Measurements from ENCODE around the gene TBCD.

The TBCD gene

DNA sequence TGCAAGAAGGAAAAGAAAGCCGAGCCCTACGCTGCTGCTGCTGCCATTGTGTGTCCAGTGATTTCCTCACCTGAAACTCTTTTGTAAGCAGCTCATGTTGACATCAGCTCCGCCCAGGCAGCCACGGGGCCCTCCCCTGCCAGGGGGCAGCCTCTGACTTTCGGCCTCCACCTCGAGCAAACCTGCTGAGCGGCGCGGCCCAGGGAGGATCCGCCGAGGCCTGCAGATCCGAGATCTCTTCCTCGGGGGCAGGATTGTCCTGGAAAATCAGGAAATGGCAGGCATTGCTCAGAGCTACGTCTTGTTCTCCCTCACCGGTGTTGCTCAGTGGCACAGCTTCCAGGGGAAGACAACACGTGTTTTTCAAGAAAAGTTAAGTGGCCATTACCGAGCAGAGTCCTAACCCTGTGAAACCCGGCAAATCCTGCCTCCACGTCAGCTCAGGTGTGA, 123.6 kb downstream of the TBCD start:
- Histone ChIP-seq H3K27ac (ENCODE audit: extremely low read depth, low read depth, low read length) (no peak overlapping the region), H3K4me3 (ENCODE audit: low read depth, low read length) (no peak overlapping the region), H3K36me3 (ENCODE audit: control insufficient read depth in 2 of 2, insufficient read depth in 1 of 2, low read length in 2 of 2) (peaks cover 0 to 37% of the 10 kb centered on the region in 2 experiments; a peak in 1 of 3 replicates), H3K4me1 (ENCODE audit: control insufficient read depth, insufficient read depth, low read length) (0 out of 2 replicates have a peak, but pooled peaks cover 3% of the 10 kb centered on the region), H3K9me3 (ENCODE audit: control insufficient read depth, insufficient read depth, low read depth, low read length) (no peaks in the 10 kb centered on the region)
- ChIA-PET CTCF (interaction anchor here (0.7 to 1.4 kb wide), 6 partner anchors 10 to 114 kb away, joined by 3 to 6 read pairs (median 4); no protein-coding TSS in a partner anchor), POLR2A (no interaction called here)
- TF ChIP-seq ZNF555 (tag by site-specific recombination; conservative IDR thresholded peaks at IDR 0.05) = no peak
- peak; percentile 65 for TF ChIP-seq ZNF600 (tag by site-specific recombination; IDR thresholded peaks at IDR 0.05)

DNA sequence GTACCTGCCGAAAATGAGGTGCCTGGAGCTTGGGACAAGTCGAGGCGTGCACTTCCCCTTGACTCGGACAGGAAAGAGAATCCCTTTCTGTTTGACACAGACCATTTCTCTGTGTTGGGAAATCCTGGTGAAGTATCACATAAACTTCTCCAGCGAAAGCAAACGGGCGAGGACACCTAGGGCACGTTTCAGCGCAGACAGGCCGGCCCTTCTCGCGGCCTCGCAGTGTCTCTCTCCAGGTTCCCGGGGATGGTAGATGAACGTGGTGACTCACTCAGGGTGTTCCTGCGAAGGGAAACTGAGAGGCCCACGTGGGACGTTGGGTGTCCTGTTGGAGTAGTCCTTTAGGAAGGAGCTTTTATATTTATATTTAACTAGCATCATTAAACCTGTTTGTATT, 124.3 kb downstream of the TBCD start:
- no peaks in the 10 kb centered on the region for H3K9me3 ChIP-seq (ENCODE audit: control insufficient read depth, insufficient read depth, low read depth, low read length)
- ChIA-PET CTCF (interaction anchor here (0.5 to 1.5 kb wide), 8 partner anchors 9 to 95 kb away, joined by 3 to 8 read pairs (median 4); no protein-coding TSS in a partner anchor), POLR2A (no interaction called here)
- 0 out of 2 replicates have a peak, but pooled peaks cover 3% of the 10 kb centered on the region for H3K4me1 ChIP-seq (ENCODE audit: control insufficient read depth, insufficient read depth, low read length)
- peaks cover 0 to 30% of the 10 kb centered on the region in 2 experiments; a peak in 1 of 3 replicates for H3K36me3 ChIP-seq (ENCODE audit: control insufficient read depth in 2 of 2, insufficient read depth in 1 of 2, low read length in 2 of 2)
- no peak overlapping the region for H3K4me3 ChIP-seq (ENCODE audit: low read depth, low read length)
- H3K27ac ChIP-seq (ENCODE audit: extremely low read depth, low read depth, low read length) = no peak overlapping the region
- TF ChIP-seq ZNF76 (tag by site-specific recombination; IDR thresholded peaks at IDR 0.05; ENCODE audit: borderline replicate concordance, low read depth) (no peak), PRDM1 (tag by site-specific recombination; IDR thresholded peaks at IDR 0.05) (peak; percentile 64)

DNA sequence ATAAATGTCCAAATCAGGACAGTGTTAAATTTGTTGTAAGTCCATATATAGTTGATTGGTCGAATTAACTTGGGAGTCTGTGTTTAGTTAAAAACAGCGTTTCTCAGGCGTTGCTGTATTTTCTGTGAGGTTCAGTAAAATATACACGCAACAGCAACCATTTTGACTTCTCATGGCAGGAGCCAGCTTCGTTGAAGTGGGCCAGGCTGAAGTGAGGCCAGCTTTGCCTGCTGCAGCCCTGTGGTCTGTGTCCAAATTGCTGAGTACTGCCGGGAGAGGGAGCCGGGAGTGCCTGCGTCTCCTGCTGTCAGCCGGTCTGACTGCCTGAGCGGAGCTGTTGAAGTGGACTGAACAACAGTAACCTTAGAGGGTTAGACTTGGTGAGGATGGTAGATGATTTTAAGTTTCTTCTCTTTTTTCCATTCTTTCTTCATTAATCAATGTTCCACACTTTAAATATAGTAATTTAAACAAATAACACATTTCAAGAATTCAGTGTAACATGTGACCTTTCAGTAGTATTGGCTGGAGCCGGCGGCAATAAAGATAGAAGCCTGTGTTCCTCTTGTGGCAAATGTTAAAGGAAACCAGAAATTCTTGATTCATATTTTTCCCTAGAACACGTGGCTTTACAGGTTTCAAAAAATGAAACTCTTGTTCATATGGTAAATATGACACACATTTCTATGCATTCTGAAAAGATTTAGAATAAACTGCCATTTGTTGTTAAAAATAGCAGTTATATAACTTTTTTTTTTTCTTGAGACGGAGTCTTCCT, 124.9 kb downstream of the TBCD start:
- H3K4me1 ChIP-seq (ENCODE audit: control insufficient read depth, insufficient read depth, low read length) = 0 out of 2 replicates have a peak, but pooled peaks cover 3% of the 10 kb centered on the region
- H3K4me3 ChIP-seq (ENCODE audit: low read depth, low read length) = no peak overlapping the region
- peaks cover 0 to 23% of the 10 kb centered on the region in 2 experiments; a peak in 1 of 3 replicates for H3K36me3 ChIP-seq (ENCODE audit: control insufficient read depth in 2 of 2, insufficient read depth in 1 of 2, low read length in 2 of 2)
- H3K27ac ChIP-seq (ENCODE audit: extremely low read depth, low read depth, low read length) = no peak overlapping the region
- ChIA-PET CTCF (interaction anchor here (0.5 to 1.5 kb wide), 6 partner anchors 9 to 95 kb away, joined by 3 to 8 read pairs (median 4); no protein-coding TSS in a partner anchor), POLR2A (no interaction called here)
- H3K9me3 ChIP-seq (ENCODE audit: control insufficient read depth, insufficient read depth, low read depth, low read length) = no peaks in the 10 kb centered on the region
- TF ChIP-seq SETDB1 (IDR thresholded peaks at IDR 0.05; ENCODE audit: insufficient read length, low read length) (no peak), TRIM28 (IDR thresholded peaks at IDR 0.05; ENCODE audit: borderline replicate concordance, low read length) (peak; percentile 82), ZNF623 (tag by site-specific recombination; IDR thresholded peaks at IDR 0.05) (no peak), ZSCAN30 (tag by site-specific recombination; IDR thresholded peaks at IDR 0.05) (0 out of 2 replicates have a peak, but pooled peaks have one; percentile 31), YY1 (tag by site-specific recombination; IDR thresholded peaks at IDR 0.05) (peak; percentile 31; the same call in 1 of the 2 replicates), ZFP41 (tag by site-specific recombination; IDR thresholded peaks at IDR 0.05; ENCODE audit: borderline replicate concordance) (no peak), ZNF600 (tag by site-specific recombination; IDR thresholded peaks at IDR 0.05) (peak; percentile 56), ZNF292 (tag by site-specific recombination; IDR thresholded peaks at IDR 0.05; ENCODE audit: borderline replicate concordance, low read depth) (no peak), ZNF350 (tag by site-specific recombination; IDR thresholded peaks at IDR 0.05) (no peak), ZNF677 (tag by site-specific recombination; IDR thresholded peaks at IDR 0.05) (no peak), ZNF776 (tag by site-specific recombination; IDR thresholded peaks at IDR 0.05; ENCODE audit: borderline replicate concordance) (no peak), KLF1 (tag by site-specific recombination; IDR thresholded peaks at IDR 0.05) (no peak), PRDM1 (tag by site-specific recombination; IDR thresholded peaks at IDR 0.05) (no peak), IKZF3 (tag by site-specific recombination; IDR thresholded peaks at IDR 0.05) (peak; percentile 70), ZNF777 (tag by site-specific recombination; IDR thresholded peaks at IDR 0.05; ENCODE audit: borderline replicate concordance) (no peak), ZNF664 (tag by site-specific recombination; IDR thresholded peaks at IDR 0.05) (no peak), ZNF660 (tag by site-specific recombination; IDR thresholded peaks at IDR 0.05) (no peak)
- TF ChIP-seq, protein P1, sequence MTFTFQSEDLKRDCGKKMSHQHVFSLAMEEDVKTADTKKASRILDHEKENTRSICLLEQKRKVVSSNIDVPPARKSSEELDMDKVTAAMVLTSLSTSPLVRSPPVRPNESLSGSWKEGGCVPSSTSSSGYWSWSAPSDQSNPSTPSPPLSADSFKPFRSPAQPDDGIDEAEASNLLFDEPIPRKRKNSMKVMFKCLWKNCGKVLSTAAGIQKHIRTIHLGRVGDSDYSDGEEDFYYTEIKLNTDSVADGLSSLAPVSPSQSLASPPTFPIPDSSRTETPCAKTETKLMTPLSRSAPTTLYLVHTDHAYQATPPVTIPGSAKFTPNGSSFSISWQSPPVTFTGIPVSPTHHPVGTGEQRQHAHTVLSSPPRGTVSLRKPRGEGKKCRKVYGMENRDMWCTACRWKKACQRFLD (tag by site-specific recombination; IDR thresholded peaks at IDR 0.05) = no peak
- TF ChIP-seq, protein P2, sequence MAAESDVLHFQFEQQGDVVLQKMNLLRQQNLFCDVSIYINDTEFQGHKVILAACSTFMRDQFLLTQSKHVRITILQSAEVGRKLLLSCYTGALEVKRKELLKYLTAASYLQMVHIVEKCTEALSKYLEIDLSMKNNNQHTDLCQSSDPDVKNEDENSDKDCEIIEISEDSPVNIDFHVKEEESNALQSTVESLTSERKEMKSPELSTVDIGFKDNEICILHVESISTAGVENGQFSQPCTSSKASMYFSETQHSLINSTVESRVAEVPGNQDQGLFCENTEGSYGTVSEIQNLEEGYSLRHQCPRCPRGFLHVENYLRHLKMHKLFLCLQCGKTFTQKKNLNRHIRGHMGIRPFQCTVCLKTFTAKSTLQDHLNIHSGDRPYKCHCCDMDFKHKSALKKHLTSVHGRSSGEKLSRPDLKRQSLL (tag by site-specific recombination; IDR thresholded peaks at IDR 0.05) = no peak
- TF ChIP-seq, protein P3, sequence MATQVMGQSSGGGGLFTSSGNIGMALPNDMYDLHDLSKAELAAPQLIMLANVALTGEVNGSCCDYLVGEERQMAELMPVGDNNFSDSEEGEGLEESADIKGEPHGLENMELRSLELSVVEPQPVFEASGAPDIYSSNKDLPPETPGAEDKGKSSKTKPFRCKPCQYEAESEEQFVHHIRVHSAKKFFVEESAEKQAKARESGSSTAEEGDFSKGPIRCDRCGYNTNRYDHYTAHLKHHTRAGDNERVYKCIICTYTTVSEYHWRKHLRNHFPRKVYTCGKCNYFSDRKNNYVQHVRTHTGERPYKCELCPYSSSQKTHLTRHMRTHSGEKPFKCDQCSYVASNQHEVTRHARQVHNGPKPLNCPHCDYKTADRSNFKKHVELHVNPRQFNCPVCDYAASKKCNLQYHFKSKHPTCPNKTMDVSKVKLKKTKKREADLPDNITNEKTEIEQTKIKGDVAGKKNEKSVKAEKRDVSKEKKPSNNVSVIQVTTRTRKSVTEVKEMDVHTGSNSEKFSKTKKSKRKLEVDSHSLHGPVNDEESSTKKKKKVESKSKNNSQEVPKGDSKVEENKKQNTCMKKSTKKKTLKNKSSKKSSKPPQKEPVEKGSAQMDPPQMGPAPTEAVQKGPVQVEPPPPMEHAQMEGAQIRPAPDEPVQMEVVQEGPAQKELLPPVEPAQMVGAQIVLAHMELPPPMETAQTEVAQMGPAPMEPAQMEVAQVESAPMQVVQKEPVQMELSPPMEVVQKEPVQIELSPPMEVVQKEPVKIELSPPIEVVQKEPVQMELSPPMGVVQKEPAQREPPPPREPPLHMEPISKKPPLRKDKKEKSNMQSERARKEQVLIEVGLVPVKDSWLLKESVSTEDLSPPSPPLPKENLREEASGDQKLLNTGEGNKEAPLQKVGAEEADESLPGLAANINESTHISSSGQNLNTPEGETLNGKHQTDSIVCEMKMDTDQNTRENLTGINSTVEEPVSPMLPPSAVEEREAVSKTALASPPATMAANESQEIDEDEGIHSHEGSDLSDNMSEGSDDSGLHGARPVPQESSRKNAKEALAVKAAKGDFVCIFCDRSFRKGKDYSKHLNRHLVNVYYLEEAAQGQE (tag by site-specific recombination; IDR thresholded peaks at IDR 0.05) = no peak
- TF ChIP-seq, protein P4, sequence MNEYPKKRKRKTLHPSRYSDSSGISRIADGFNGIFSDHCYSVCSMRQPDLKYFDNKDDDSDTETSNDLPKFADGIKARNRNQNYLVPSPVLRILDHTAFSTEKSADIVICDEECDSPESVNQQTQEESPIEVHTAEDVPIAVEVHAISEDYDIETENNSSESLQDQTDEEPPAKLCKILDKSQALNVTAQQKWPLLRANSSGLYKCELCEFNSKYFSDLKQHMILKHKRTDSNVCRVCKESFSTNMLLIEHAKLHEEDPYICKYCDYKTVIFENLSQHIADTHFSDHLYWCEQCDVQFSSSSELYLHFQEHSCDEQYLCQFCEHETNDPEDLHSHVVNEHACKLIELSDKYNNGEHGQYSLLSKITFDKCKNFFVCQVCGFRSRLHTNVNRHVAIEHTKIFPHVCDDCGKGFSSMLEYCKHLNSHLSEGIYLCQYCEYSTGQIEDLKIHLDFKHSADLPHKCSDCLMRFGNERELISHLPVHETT (tag by site-specific recombination; IDR thresholded peaks at IDR 0.05) = no peak

All from HEK293 (cell line).